ENCODE data around the gene EHF. TPM values are rescaled to one million over a fixed set of nuclear protein-coding genes. Genes with fewer than 3 reads are reported as not detected.

EHF gene
- total and polyA plus RNA-seq, 9 of the 15 experiments (the other 6 are each of a cell fraction or from before 2014, with no cell fraction given): 0.04 to 0.54 (median 0.37) TPM

DNA sequence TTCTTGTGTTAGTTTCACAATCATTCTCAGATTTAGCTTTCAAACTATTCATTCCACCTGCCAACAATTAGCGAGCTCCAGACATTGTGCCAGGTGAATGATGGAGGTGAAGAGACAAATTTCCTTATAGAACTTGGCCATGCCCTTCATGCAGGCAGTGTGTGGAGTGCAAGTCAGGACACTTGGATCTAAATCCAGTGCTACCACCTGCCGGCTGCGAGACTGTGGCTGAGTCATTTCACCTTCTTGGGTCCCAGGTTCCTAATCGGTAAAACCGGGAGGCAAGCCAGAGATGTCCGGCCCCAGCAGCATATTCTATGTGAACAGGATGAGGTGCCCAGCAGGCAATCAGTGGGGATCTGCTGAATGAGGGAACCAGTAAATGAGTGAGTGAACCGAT is 18.6 kb upstream of the EHF start (continued):
- TF ChIP-seq CAMTA2 (CRISPR knock-in tag; conservative IDR thresholded peaks at IDR 0.05): no peak
- TF ChIP-seq CEBPB (tag; IDR thresholded peaks at IDR 0.05): 0 out of 2 replicates have a peak, but pooled peaks have one; percentile 15
- TF ChIP-seq, protein P1, sequence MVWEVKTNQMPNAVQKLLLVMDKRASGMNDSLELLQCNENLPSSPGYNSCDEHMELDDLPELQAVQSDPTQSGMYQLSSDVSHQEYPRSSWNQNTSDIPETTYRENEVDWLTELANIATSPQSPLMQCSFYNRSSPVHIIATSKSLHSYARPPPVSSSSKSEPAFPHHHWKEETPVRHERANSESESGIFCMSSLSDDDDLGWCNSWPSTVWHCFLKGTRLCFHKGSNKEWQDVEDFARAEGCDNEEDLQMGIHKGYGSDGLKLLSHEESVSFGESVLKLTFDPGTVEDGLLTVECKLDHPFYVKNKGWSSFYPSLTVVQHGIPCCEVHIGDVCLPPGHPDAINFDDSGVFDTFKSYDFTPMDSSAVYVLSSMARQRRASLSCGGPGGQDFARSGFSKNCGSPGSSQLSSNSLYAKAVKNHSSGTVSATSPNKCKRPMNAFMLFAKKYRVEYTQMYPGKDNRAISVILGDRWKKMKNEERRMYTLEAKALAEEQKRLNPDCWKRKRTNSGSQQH (CRISPR knock-in tag; IDR thresholded peaks at IDR 0.05): no peak
- TF ChIP-seq HDAC1 (IDR thresholded peaks at IDR 0.05): 0 out of 4 replicates have a peak, but pooled peaks of 1 of the 2 experiments have one; percentile 13
- peak; percentile 54; the same call in 1 of the 2 replicates for TF ChIP-seq REST (IDR thresholded peaks at IDR 0.05; ENCODE audit: borderline replicate concordance)
- TF ChIP-seq REST (CRISPR knock-in tag; IDR thresholded peaks at IDR 0.05; ENCODE audit: low read depth): no peak
- no peak for TF ChIP-seq HMG20B (CRISPR knock-in tag; IDR thresholded peaks at IDR 0.05)
- TF ChIP-seq HNRNPL (IDR thresholded peaks at IDR 0.05; ENCODE audit: low read depth, low read length): no peak
- no peak for TF ChIP-seq KLF10 (CRISPR knock-in tag; IDR thresholded peaks at IDR 0.05)
- TF ChIP-seq ZSCAN32 (CRISPR knock-in tag; IDR thresholded peaks at IDR 0.05): no peak
- TF ChIP-seq ZBTB1 (CRISPR knock-in tag; IDR thresholded peaks at IDR 0.05; ENCODE audit: borderline replicate concordance, low read depth): no peak
- no peak for TF ChIP-seq KDM4B (IDR thresholded peaks at IDR 0.05; ENCODE audit: borderline replicate concordance in 2 of 2, low read depth in 1 of 2)
- TF ChIP-seq ATF7 (IDR thresholded peaks at IDR 0.05): no peak
- TF ChIP-seq NFE2 (IDR thresholded peaks at IDR 0.05; ENCODE audit: low read depth): peak; percentile 49; the same call in 1 of the 2 replicates
- TF ChIP-seq ATF1 (CRISPR knock-in tag; IDR thresholded peaks at IDR 0.05): no peak
- no peak for TF ChIP-seq ATF1 (tag; IDR thresholded peaks at IDR 0.05)
- TF ChIP-seq MAFK (IDR thresholded peaks at IDR 0.05; ENCODE audit: low read length): no peak
- TF ChIP-seq ZNF584 (CRISPR knock-in tag; IDR thresholded peaks at IDR 0.05; ENCODE audit: low read depth): 0 out of 2 replicates have a peak, but pooled peaks have one; percentile 3
- no peak; the same call in 1 of the 2 replicates for TF ChIP-seq CBFA2T2 (conservative IDR thresholded peaks at IDR 0.05)
- no peak for TF ChIP-seq MXI1 (IDR thresholded peaks at IDR 0.05; ENCODE audit: low read depth, low read length)
- TF ChIP-seq FOSL1 (tag; conservative IDR thresholded peaks at IDR 0.05): peak; percentile 57
- TF ChIP-seq GABPB2 (CRISPR knock-in tag; conservative IDR thresholded peaks at IDR 0.05): no peak
- TF ChIP-seq ZC3H11A (IDR thresholded peaks at IDR 0.05; ENCODE audit: low read depth, low read length): no peak
- TF ChIP-seq ZKSCAN8 (CRISPR knock-in tag; IDR thresholded peaks at IDR 0.05): no peak

All from K562 (cell line).